GM21381 (cell line): Measurements from ENCODE around the gene B3GNT7.
"Not testable (repeated sequence)": the region's sequence is repeated elsewhere in the genome, so short reads cannot be mapped to it uniquely, and the experiment has no call there.

Source experiments
- ATAC-seq: cut with Tn5 transposase; IDR thresholded peaks from one replicate; pipeline ENCODE4 v1.9.1; 2021; ENCODE audit warnings: mild to moderate bottlenecking, moderate library complexity; ENCODE audit not compliant: unreplicated experiment

B3GNT7 gene

DNA sequence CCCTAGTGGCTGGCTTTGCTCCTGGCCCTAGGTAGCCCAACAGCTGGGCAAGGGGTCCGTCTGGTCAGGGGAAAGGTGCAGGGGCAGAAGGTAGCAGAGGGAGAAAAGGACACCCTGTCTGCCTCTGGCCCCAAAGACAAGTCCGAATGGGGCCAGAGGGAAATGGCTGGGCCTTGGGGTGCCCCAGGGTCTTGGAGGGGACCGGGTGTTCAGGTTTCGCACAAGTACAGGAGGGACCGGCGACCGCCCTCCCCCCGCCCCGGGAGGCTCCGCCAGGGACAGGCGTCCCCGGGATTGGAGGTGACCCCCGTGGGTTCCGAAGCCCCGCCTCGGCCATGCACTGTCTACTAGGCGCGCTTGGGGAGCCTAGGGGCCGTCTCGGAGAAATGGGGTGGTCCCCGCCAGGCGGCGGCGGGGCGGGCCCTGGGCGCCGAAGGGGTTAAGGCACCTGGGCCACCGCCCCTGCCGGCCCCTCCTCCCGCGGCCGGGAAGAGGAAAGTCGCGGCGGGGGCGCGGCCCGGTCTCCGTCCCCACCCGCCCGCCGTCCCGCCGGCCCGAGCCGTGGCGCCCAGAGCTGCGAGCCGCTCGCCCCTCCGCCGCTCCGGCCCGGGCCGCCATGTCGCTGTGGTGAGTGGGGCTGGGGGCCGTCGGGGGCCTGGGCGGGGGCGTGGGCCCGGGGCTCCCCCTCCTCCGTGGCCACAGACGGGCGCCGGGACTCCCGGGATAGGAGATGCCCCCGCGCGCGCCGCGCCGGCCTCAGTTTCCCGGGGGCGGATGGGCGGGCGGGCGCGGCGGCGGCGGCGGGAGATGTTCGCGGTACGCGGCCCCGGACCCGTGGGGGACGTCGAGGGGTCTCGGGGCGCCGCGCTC is at the start of gene B3GNT7:
Gene B3GNT7, plus strand, starts transcription at position 523 of the 870 bp plus-strand sequence. Its CDS starts 94 bp downstream, at position 617.
- ATAC-seq, result peak; percentile 27

- no peak for ATAC-seq
Measured at GRCh38 chr2:231347081-231347480, 48.4 kb upstream of the B3GNT7 start.

- no peak for ATAC-seq
Measured at GRCh38 chr2:231347638-231348037, 47.9 kb upstream of the B3GNT7 start.

GRCh38 chr2:231348173-231348572 is 47.3 kb upstream of the B3GNT7 start:
- no peak for ATAC-seq

DNA sequence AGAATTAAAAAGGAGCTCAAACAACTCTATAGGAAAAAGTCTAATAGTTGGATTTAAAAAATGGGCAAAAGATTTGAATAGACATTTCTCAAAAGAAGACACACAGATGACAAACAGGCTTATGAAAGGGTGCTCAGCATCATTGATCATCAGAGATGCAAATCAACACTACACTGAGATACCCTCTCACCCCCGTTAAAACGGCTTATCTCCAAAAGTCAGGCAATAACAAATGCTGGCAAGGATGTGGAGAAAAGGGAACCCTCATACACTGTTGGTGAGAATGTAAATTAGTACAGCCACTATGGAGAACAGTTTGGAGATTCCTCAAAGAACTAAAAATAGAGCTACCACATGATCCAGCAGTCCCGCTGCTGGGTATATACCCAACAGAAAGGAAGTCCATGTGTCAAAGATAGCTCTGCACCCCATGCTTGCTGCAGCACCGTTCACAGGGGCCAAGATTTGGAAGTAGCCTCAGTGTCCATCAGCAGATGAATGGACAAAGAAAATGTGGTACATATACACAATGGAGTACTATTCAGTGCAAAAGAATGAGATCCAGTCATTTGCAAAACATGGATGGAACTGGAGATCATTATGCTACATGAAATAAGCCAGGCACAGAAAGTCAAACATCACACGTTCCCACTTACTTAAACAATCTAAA is 46.7 kb upstream of the B3GNT7 start:
- ATAC-seq, result no peak

DNA sequence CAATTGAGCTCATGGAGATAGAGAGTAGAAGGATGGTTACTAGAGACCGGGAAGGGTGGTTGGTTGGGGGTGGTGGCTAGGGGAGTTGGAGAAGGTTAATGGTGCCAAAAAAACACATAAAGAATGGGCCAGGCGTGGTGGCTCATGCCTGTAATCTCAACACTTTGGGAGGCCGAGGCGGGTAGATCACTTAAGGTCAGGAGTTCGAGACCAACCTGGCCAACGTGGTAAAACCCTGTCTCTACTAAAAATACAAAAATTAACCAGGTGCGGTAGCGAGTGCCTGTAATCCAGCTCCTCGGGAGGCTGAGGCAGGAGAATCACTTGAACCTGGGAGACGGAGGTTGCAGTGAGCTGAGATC is 46.2 kb upstream of the B3GNT7 start:
- ATAC-seq, result not testable (repeated sequence)

DNA sequence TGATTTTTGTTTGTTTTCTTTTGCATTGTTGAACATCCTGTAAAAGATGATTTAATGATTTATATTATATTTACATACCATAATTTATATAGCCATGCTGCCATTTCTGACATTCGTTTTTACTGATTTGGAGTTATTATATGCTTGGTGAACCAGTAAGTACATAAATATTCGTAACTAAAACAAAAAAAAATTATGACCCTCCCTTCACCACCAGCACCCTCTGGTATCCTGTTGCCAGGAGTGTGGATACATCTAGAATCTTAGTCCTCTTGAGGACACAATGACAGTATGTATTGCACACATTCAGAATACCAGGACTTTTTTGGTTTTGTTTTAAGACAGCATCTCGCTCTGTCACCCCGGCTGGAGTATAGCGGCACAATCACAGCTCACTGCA is 43.9 kb upstream of the B3GNT7 start:
- no peak for ATAC-seq

- no peak for ATAC-seq
Measured at GRCh38 chr2:231353469-231353868, 42.0 kb upstream of the B3GNT7 start.

- ATAC-seq, result no peak
Measured at GRCh38 chr2:231355508-231356465, 39.7 kb upstream of the B3GNT7 start.

- ATAC-seq, result no peak
Measured at GRCh38 chr2:231356466-231356844, 39.1 kb upstream of the B3GNT7 start.

- no peak for ATAC-seq
Measured at GRCh38 chr2:231357048-231357447, 38.5 kb upstream of the B3GNT7 start.

DNA sequence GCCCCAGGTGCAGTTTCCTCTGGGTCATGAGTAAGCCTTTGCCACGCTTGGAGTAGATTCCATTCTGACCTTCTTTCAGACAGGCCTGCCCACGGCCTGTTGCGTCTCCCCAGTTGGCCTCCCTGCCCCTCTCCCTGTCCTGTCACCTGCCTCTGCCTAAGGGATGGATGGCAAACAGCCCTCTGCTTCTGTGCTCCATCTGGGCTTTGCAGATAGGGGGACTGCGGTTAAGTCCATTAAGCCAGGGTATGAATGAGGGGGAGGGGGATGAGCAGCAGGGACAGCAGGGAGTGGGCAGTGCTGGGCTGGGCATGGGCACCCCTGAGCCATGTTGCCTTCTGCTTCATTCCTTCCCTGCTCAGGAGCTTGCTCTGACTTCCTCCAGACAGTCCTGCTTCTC is 37.6 kb upstream of the B3GNT7 start:
- ATAC-seq, result no peak

- ATAC-seq, result no peak
Measured at GRCh38 chr2:231359441-231359840, 36.1 kb upstream of the B3GNT7 start.

- no peak for ATAC-seq
Measured at GRCh38 chr2:231359948-231360347, 35.6 kb upstream of the B3GNT7 start.

DNA sequence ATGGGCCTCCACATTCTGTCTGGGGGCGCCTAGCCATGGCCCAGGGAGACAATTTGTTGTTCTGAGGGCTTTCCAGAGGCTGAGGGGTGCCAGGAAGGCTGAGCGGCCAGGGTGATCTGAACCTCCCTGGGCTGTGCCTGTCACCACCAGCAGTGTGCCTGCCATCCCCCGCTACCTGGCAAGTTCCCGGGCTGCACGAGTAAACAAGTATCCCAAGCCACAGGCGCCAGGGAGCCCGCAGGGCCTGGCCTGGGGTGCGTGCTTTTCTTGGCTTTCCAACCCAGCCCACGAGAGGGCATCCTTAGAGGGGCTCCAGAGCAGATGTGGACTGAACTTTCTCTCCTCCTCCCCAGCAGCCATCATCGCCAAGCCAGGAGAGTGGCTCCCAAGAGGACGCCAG is 35.1 kb upstream of the B3GNT7 start:
- no peak for ATAC-seq

DNA sequence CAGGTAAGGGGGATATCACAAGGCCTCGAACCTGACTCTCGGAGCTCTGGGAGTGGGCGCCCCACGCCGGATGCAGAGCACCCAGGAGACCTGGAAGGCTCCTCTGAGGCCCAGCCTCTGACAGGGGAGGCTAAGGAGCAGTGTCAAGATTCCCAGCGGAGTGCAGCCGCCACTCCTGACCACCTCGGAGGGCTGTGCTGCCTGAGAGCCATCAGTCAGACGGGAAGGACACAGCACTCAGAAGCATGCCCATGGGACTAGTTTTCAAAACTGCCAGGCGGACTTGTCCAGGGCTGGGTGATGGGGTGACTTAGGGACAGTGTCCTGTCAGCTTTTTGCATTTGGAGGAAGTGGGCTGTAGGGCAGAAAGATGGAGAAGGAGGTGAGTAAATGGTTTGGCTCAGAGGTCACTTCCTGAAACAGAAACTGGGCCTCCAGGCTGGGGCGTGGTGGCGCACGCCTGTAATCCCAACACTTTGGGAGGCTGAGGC is 34.6 kb upstream of the B3GNT7 start:
- no peak for ATAC-seq

DNA sequence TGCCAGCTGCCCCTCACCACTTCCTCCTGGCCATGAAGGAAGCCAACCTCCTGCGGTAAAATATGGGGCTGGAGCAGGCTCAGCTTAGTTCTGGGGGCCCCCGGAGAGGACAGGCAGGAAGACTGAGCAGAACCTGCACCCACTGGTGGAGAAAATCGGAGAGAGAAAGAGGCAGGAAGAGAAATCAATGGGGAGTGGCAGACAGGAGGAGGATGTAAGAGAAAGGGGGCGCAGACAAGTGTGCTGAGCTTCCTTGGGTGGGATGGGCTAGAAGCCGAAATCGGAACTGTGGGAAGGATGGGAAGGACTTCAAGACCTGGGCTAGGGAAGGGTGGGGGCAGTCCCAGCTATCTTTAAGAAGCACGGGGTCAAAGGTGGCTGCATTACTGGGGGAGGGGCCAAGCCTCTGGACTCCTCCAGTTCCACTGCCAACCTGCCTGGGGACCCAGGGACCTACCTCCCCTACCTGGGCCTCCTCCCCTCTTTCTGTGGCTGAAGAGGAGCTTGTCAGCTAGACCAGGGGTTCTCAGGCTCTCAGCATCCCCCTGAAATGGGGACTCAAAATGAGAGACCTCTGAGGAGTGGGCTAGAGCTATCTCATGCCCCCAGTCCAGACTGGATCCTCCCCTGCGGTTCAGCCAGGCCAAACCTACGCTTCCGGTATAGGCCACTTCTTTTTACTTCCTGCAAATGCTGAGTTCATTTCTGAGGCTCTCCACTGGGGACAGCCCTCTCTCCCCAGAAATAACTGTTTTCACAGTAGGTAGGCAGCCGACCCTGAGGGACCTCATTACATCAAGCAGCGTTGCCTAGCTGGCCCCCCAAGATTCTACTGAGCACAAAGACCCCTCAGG is 33.6 kb upstream of the B3GNT7 start:
- ATAC-seq, result peak; percentile 93

GRCh38 chr2:231362555-231363184 is 32.8 kb upstream of the B3GNT7 start:
- no peak for ATAC-seq

- no peak for ATAC-seq
Measured at GRCh38 chr2:231364061-231364460, 31.4 kb upstream of the B3GNT7 start.
